ENCODE measurements around the gene SMIM8.
"Not testable (repeated sequence)": the region's sequence is repeated elsewhere in the genome, so short reads cannot be mapped to it uniquely, and the experiment has no call there.

SMIM8 gene, protein sequence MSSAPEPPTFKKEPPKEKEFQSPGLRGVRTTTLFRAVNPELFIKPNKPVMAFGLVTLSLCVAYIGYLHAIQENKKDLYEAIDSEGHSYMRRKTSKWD

GRCh38 chr6:87322304-87323212 is at the start of gene SMIM8:
Gene SMIM8 (plus strand): TSS chr6:87322588. CDS start chr6:87337032, 14,444 bp downstream.
- intact Hi-C loops (cut with DNase I), result loop anchor here (10.0 kb wide), 1 partner anchor 168 kb away; the partner anchor contains the start of gene ZNF292
- DNase-seq, result peak; percentile 67 to 98 (median 79)

DNA sequence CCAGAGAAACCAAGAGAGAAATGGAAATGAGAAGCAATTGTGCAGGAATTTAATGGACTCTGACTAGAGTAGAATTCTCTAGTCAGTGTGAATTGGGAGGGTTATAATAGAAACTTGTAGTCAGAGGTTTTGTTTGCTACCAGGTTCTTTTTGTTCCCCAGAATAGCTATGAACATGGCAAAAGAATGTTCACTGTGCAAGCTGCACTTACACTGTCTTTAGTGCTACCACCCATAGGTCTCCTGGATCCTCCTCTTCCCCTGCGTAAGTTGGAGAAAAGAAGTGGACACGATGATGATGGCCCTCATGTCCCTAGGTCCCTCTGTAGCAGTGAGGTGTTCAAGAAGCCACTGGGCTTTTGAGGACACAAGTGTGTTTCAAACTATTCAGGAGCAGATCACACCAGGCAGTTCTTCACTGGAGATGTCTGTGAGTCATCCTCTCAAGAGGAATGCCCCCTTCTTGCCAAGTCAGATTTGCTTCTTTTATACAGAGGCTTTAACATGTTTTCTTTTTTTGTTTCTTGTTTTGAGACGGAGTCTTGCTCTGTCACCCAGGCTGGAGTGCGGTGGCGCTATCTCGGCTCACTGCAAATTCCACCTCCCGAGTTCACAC is 47.6 kb upstream of the SMIM8 start:
- intact Hi-C loops (cut with DNase I), result no loop called here
- no peak for DNase-seq

DNA sequence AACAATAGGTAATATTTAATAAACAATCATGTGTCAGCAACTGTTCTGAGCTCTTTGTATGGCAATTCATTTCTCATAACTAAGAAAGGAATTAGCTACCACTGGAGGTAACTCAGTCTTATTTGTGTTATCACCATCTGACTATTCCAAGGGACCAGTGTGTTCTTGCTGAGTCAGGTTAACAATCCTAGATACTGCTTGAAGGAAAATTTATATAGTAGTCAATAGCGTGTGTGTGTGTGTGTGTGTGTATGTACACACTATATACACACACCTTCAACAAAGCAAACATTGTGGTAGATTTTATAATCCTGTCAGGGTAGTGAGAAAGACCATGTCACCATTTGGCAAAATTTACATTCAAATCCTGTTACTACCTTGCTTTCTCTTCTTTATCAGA is 45.8 kb upstream of the SMIM8 start:
- intact Hi-C loops (cut with DNase I), result no loop called here
- DNase-seq, result no peak

DNA sequence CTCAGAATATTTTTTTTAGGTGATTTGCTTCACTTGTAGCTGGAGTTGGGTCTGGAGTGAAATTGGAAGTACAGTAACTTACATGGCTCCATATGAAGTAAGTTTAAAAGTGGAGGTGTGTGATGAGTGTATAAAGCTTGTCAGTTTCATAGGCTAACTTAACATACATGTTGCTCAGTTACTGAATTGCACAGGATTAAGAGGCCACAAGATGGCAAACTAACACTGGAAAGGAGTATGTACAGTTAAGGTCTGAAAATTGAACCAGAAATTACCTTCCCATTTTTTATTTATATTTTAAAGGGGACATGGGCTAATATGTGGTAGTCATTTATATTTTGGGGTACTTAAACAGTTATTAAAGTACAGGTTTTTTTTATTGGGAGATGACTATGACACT is 45.3 kb upstream of the SMIM8 start:
- no peak for DNase-seq
- intact Hi-C loops (cut with DNase I), result no loop called here

GRCh38 chr6:87279196-87279595 is 43.2 kb upstream of the SMIM8 start:
- no peak for DNase-seq
- intact Hi-C loops (cut with DNase I), result no loop called here

DNA sequence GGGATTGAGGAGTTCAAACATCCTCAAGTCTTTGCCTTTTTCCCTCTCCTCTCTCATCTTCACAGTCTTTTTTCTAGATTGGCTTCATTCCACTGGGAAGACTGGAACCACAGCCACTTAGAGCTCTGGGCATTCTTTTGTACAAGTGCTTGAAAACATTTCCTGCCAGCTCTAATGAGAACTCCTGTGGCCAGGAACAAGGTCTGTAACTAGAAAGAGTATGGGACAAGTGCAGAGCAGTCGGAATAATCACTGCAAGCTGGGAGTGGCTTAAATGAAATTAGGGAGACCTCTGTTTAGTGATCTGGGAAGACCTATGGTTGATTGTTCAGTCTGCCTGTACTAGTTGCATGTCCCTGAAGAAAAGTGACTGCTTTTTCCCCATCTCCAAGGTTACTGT is 41.0 kb upstream of the SMIM8 start:
- intact Hi-C loops (cut with DNase I), result no loop called here
- no peak for DNase-seq

DNA sequence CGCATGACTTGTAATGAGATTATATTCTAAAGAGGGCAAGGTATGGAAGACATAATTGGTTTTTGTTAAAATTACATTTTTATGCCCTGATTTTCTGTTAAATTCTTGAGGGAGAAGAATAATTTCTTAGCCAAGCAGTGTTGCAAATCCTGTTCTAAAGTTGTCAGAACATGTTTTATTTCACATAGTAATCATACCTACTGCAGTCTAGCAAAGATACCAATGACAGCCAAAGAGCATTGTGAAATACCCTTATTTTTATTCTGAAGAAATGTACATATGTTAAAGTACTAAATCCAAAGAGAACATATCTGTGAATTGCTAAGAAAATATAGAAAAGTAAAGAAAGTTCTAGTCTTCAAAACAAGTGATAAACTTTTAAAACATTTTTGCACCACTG is 39.6 kb upstream of the SMIM8 start:
- intact Hi-C loops (cut with DNase I), result no loop called here
- DNase-seq, result no peak

- no peak for DNase-seq
- intact Hi-C loops (cut with DNase I), result no loop called here
These were observed 38.9 kb upstream of the SMIM8 start for GRCh38 chr6:87283461-87283860.

GRCh38 chr6:87287251-87287650 is 35.1 kb upstream of the SMIM8 start:
- DNase-seq, result no peak
- intact Hi-C loops (cut with DNase I), result no loop called here

- intact Hi-C loops (cut with DNase I), result no loop called here
These were observed 32.8 kb upstream of the SMIM8 start for GRCh38 chr6:87289571-87289970.

DNA sequence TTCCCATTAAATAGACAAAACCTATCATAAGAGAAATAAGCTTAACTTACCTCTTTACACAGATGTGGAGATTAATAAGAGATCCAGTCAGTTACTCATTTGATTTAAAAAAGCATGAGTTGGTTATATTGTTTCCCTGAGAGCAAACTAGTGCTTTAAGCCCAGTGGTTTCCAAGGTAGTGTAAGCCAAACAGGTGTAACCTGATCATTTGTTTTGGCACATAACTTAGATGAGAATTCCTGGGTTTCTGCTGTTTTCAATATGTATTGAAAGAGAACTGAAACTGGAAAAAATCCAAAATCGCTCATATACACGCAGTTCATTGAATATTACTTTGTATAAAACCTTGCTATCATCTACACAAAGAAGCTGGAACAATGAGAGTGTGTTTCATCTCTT is 30.5 kb upstream of the SMIM8 start:
- intact Hi-C loops (cut with DNase I), result no loop called here
- no peak for DNase-seq

More at GRCh38 chr6:87289571-87289970, 32.8 kb upstream of the SMIM8 start:
- no peak for DNase-seq

GRCh38 chr6:87293526-87293925 is 28.9 kb upstream of the SMIM8 start:
- intact Hi-C loops (cut with DNase I), result no loop called here
- no peak for DNase-seq

DNA sequence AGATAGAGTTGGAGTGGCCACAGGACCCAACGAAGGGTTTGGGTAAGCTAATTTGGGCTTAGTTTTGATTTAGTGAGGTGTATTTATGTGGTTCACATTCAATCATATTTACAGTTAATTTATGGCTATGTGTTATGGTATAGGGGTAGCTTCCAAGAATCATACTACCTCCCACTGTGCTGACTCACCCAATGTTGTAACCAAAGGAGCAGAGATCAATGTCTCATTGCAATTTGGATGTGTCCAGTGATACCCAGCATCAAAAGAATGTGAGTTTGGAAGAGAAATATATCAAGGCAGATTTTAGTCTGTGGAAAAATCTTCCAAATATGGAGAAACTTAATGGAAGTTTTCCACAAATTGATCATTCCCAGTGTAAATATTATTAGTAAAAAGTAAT is 25.3 kb upstream of the SMIM8 start:
- no peak for DNase-seq
- intact Hi-C loops (cut with DNase I), result no loop called here

DNA sequence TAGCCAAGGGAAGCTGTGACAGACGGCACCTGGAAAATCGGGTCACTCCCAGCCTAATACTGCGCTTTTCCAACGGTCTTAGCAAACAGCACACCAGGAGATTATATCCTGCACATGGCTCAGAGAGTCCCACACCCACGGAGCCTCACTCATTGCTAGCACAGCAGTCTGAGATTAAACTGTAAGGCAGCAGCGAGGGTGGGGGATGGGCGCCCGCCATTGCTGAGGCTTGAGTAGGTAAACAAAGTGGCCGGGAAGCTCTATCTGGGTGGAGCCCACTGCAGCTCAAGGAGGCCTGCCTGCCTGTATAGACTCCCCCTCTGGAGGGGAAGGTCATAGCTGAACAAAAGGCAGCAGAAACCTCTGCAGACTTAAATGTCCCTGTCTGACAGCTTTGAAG is 21.1 kb upstream of the SMIM8 start:
- intact Hi-C loops (cut with DNase I), result not testable (repeated sequence)
- DNase-seq, result peak in 1 of 10 donors; percentile 80

- intact Hi-C loops (cut with DNase I), result no loop called here
- DNase-seq, result peak in 7 of 10 donors; percentile 3 to 85 (median 35)
These were observed 13.4 kb upstream of the SMIM8 start for GRCh38 chr6:87308970-87309369.

DNA sequence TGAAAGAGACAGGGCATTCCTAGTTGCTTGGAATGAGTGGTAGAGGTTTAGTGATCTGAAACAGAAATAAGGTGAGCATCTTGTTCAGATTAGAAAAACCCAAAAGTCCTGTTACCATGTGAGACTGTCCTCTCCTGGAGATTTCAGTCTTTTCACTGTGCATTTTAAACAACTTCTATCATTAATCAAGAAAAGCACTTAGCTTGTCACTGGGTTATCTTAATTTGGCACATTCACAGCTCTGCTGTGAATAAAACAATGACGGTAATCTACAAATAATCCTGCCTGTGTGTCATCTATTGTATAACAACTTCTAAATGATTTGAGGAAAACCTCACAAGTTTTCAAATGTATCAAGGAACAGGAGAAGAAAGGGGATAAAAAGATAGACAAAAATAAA is 9.5 kb upstream of the SMIM8 start:
- intact Hi-C loops (cut with DNase I), result no loop called here
- no peak for DNase-seq

DNA sequence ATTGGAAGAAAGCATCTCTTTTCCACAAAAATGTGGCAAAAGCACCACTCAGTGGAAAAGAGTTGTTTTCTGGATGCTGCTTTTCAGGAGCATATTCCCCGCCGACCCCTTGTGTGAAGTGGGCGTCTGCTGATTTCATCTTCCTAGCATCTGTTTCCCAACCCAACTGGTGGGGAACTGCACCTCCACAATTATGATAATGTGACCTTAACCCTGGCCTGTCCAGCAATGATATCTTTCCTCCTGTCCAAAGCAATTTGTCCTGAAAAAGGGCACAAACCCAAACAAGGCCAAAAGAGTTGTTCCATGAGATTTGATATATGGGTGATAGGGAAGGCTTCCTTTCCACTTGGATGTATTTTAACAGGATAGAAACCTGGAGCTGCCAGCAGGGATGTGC is 7.3 kb upstream of the SMIM8 start:
- DNase-seq, result no peak
- intact Hi-C loops (cut with DNase I), result no loop called here

DNA sequence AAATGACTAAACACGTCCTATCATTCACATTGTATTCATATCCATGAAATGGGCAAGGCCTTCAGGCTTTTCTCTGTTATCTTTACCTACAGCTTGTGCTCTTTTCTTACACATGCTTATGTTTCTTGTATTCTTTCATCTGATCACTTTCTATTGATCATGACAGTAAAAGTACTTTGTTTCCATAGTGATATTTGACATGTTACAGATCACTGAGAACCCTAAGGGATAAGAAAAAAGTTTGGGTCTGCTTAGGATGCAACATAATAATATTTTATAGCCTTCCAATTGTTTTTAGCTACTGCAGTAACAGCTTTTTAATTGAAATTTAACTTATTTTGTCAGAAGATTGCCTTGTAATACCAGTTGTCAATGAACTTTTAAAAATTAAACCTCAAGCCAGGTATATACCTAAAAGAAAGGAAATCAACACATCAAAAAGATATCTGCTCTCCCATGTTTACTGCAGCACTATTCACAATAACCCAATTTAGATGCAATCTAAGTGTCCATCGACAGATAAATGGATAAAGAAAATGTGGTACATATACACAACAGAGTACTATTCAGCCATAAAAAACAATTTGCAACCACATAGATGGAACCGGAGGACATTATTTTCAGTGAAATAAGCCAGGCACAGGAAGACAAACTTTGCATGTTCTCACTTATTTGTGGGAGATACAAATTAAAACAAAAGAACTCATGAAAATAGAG is 3.0 kb upstream of the SMIM8 start:
- intact Hi-C loops (cut with DNase I), result no loop called here
- DNase-seq, result no peak

- not testable (repeated sequence) for DNase-seq
- intact Hi-C loops (cut with DNase I), result loop anchor here (10.0 kb wide), 1 partner anchor 169 kb away; the partner anchor contains the start of gene ZNF292
These were observed 1.5 kb downstream of the SMIM8 start for GRCh38 chr6:87323880-87324279.

GRCh38 chr6:87330961-87331360 is 8.6 kb downstream of the SMIM8 start:
- intact Hi-C loops (cut with DNase I), result no loop called here
- no peak for DNase-seq

DNA sequence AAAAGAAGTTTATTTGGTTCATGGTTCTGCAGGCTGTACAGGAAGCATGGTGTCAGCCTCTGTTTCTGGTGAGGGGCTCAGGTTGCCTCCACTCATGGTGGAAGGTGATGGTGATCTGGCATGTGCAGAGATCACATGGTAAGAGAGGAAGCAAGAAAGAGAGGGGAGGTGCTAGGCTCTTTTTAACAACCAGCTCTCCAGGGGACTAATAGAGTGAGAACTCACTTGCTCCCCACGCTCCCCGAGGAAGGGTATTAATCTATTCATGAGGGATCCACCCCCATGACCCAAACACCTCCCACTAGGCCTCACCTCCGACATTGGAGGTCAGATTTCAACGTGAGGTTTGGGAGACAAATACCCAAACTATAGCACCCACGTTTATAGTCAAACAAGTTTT is 10.6 kb downstream of the SMIM8 start:
- intact Hi-C loops (cut with DNase I), result no loop called here
- DNase-seq, result no peak

Measured in posterior cingulate gyrus (tissue), 11 donors.